Keratinocyte (primary cell): Measurements from ENCODE around the gene FRMD4B. TPM values are rescaled to one million over a fixed set of nuclear protein-coding genes. Genes with fewer than 3 reads are reported as not detected.

Experiments
- DNase-seq: peaks from one replicate; pipeline ENCODE4 v3.0.0-alpha.2; 2011; ENCODE audit warnings: low read depth, missing footprints, low spot score
- FAIRE-seq: peaks from 2 replicates; lab custom pipeline; 2011; peaks lifted over from hg19 to GRCh38; lab: Jason Lieb, UNC
- H2AFZ ChIP-seq: 2 replicates; pipeline ENCODE4 v1.6.0; 2012; ENCODE audit warnings: low read length, control low read depth, inconsistent platforms; ENCODE audit not compliant: control insufficient read depth
- H3K27ac ChIP-seq: 2 replicates; pipeline ENCODE4 v1.5.1; 2011; ENCODE audit warnings: low read length; ENCODE audit not compliant: control insufficient read depth, insufficient read depth
- H3K27me3 ChIP-seq: 3 replicates; pipeline ENCODE4 v1.6.0; 2011; ENCODE audit warnings: low read length; ENCODE audit not compliant: control insufficient read depth, insufficient read depth; ENCODE audit errors: extremely low read depth
- H3K36me3 ChIP-seq, 2 experiments: 2 replicates in 1 of 2; 3 replicates in 1 of 2; pipeline ENCODE4 v1.5.1; 2011; ENCODE audit warnings: low read length in 2 of 2, mild to moderate bottlenecking in 1 of 2; ENCODE audit not compliant: control insufficient read depth in 2 of 2, insufficient read depth in 2 of 2; ENCODE audit errors: extremely low read depth in 1 of 2
- H3K4me1 ChIP-seq: 3 replicates; pipeline ENCODE4 v1.5.1; 2011; ENCODE audit warnings: low read length; ENCODE audit not compliant: control insufficient read depth, insufficient read depth; ENCODE audit errors: extremely low read depth
- H3K4me2 ChIP-seq: 3 replicates; pipeline ENCODE4 v1.6.0; 2011; ENCODE audit warnings: low read depth, low read length; ENCODE audit not compliant: control insufficient read depth, insufficient read depth; ENCODE audit errors: extremely low read depth
- H3K4me3 ChIP-seq, 3 experiments: fragments of 200-600 bp in 1 of 3; sonication (generic) in 1 of 3; 2 replicates in 2 of 3; 3 replicates in 1 of 3; pipeline ENCODE4 v1.5.1; 2011 to 2016; ENCODE audit warnings: low read length in 3 of 3, mild to moderate bottlenecking in 3 of 3, control low read depth in 2 of 3, inconsistent platforms in 1 of 3, low read depth in 1 of 3, mixed read lengths in 1 of 3, mixed run types in 1 of 3, moderate library complexity in 1 of 3; ENCODE audit not compliant: control insufficient read depth in 2 of 3, insufficient read depth in 2 of 3; ENCODE audit errors: extremely low read depth in 1 of 3
- H3K79me2 ChIP-seq: 2 replicates; pipeline ENCODE4 v1.6.0; 2012; ENCODE audit warnings: low read length; ENCODE audit not compliant: control insufficient read depth, insufficient read depth
- H3K9ac ChIP-seq: 3 replicates; pipeline ENCODE4 v1.6.0; 2011; ENCODE audit warnings: low read length; ENCODE audit not compliant: control insufficient read depth, insufficient read depth; ENCODE audit errors: extremely low read depth
- H3K9me1 ChIP-seq: 3 replicates; pipeline ENCODE4 v1.6.0; 2011; ENCODE audit warnings: low read length; ENCODE audit not compliant: control insufficient read depth, insufficient read depth; ENCODE audit errors: extremely low read depth
- H3K9me3 ChIP-seq: 2 replicates; pipeline ENCODE4 v1.5.1; 2012; ENCODE audit warnings: low read depth, low read length; ENCODE audit not compliant: control insufficient read depth
- H4K20me1 ChIP-seq: 3 replicates; pipeline ENCODE4 v1.6.0; 2011; ENCODE audit warnings: low read length; ENCODE audit not compliant: control insufficient read depth, insufficient read depth; ENCODE audit errors: extremely low read depth
- EZH2 ChIP-seq: IDR thresholded peaks from one replicate; pipeline ENCODE4 v1.6.1; 2012; ENCODE audit warnings: inconsistent platforms, mild to moderate bottlenecking, low read length, moderate library complexity
- dilution Hi-C: fragments of 300-500 bp; cut with MboI; formaldehyde crosslinking; loops from one replicate; pipeline ENCODE4 v1.7.0; 2020; ENCODE audit warnings: low sequenced_read_pairs; ENCODE audit not compliant: extremely low pct_ligation_motif_present
- polyA plus RNA-seq, 5 experiments: library from polyadenylated mRNA; depleted of rRNA in 3 of 5; stranded (reverse) in 3 of 5; stranded (forward) in 1 of 5; unstranded in 1 of 5; fragments of >200 nt; gene quantifications; 1 replicate in 1 of 5; 2 replicates in 3 of 5; 3 replicates in 1 of 5; pipeline versions ENCODE4 v1.2.1 to v1.2.3, GENCODE V29; 2011 to 2012; ENCODE audit warnings: missing spikeins in 2 of 5, low read depth in 1 of 5, low replicate concordance in 1 of 5
- TF ChIP-seq, protein P1 (sequence below), 3 experiments: IDR thresholded peaks in 1 of 3; conservative IDR thresholded peaks in 1 of 3; optimal IDR thresholded peaks in 1 of 3; 2 replicates in 2 of 3; 3 replicates in 1 of 3; pipeline versions ENCODE3 to v1.5.1; 2011; ENCODE audit warnings: low read length in 3 of 3, mild to moderate bottlenecking in 3 of 3, moderate library complexity in 2 of 3, control low read depth in 1 of 3, inconsistent platforms in 1 of 3; ENCODE audit not compliant: insufficient read depth in 2 of 3; ENCODE audit errors: extremely low read depth in 1 of 3

Gene FRMD4B
- polyA plus RNA-seq, 1 donor (not counting 4 experiments of a cell fraction or from before 2014, with no cell fraction given): 48.3 TPM

GRCh38 chr3:69388241-69388640 lies 2.4 kb upstream of the FRMD4B start:
- H3K9me3 ChIP-seq: no peaks in the 10 kb centered on the region
- no peaks in the 10 kb centered on the region for H3K9me1 ChIP-seq
- H3K79me2 ChIP-seq: peaks cover 29% of the 10 kb centered on the region
- H3K4me3 ChIP-seq: no peak overlapping the region
- no peak overlapping the region for H3K4me2 ChIP-seq
- H3K9ac ChIP-seq: no peak overlapping the region
- FAIRE-seq (no peak), DNase-seq (no peak)
- no peaks in the 10 kb centered on the region for H3K27me3 ChIP-seq
- H2AFZ ChIP-seq: no peak overlapping the region
- no peak overlapping the region for H3K27ac ChIP-seq
- peaks cover 29% of the 10 kb centered on the region for H3K4me1 ChIP-seq
- H3K36me3 ChIP-seq: peaks cover 0 to 8% of the 10 kb centered on the region in 2 experiments
- dilution Hi-C loops: no loop called here
- TF ChIP-seq, protein P1, sequence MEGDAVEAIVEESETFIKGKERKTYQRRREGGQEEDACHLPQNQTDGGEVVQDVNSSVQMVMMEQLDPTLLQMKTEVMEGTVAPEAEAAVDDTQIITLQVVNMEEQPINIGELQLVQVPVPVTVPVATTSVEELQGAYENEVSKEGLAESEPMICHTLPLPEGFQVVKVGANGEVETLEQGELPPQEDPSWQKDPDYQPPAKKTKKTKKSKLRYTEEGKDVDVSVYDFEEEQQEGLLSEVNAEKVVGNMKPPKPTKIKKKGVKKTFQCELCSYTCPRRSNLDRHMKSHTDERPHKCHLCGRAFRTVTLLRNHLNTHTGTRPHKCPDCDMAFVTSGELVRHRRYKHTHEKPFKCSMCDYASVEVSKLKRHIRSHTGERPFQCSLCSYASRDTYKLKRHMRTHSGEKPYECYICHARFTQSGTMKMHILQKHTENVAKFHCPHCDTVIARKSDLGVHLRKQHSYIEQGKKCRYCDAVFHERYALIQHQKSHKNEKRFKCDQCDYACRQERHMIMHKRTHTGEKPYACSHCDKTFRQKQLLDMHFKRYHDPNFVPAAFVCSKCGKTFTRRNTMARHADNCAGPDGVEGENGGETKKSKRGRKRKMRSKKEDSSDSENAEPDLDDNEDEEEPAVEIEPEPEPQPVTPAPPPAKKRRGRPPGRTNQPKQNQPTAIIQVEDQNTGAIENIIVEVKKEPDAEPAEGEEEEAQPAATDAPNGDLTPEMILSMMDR (optimal IDR thresholded peaks at IDR 0.05 in 1 of 3, IDR thresholded peaks at IDR 0.05 in 1 of 3, conservative IDR thresholded peaks at IDR 0.05 in 1 of 3; ENCODE audit: extremely low read depth in 1 of 3, insufficient read depth in 2 of 3, low read length in 3 of 3): no peak
- TF ChIP-seq EZH2: no peak
- no peaks in the 10 kb centered on the region for H4K20me1 ChIP-seq

GRCh38 chr3:69386556-69387385 lies 883 bp upstream of the FRMD4B start:
- Histone ChIP-seq H3K4me2 (peak overlapping the region; percentile 87), H3K9me1 (no peaks in the 10 kb centered on the region), H3K27me3 (no peaks in the 10 kb centered on the region), H3K79me2 (peaks cover 29% of the 10 kb centered on the region), H3K36me3 (peaks cover 0 to 2% of the 10 kb centered on the region in 2 experiments), H3K9me3 (no peaks in the 10 kb centered on the region), H3K9ac (peak overlapping the region; percentile 67), H3K4me3 (peak overlapping the region in 2 of 3 experiments; percentile 47 to 53), H4K20me1 (no peaks in the 10 kb centered on the region), H3K27ac (peak overlapping the region; percentile 73), H2AFZ (no peak overlapping the region), H3K4me1 (peaks cover 30% of the 10 kb centered on the region)
- TF ChIP-seq, protein P1 (optimal IDR thresholded peaks at IDR 0.05 in 1 of 3, IDR thresholded peaks at IDR 0.05 in 1 of 3, conservative IDR thresholded peaks at IDR 0.05 in 1 of 3; ENCODE audit: extremely low read depth in 1 of 3, insufficient read depth in 2 of 3, low read length in 3 of 3): no peak
- no peak for TF ChIP-seq EZH2
- FAIRE-seq (peak; percentile 75), DNase-seq (no peak)
- dilution Hi-C loops: no loop called here
